ENCODE measurements around the gene CCND2. TPM values are rescaled to one million over a fixed set of nuclear protein-coding genes. Genes with fewer than 3 reads are reported as not detected.

CCND2 gene
- total RNA-seq, 1 experiment from 2014 or later, result 194 TPM

DNA sequence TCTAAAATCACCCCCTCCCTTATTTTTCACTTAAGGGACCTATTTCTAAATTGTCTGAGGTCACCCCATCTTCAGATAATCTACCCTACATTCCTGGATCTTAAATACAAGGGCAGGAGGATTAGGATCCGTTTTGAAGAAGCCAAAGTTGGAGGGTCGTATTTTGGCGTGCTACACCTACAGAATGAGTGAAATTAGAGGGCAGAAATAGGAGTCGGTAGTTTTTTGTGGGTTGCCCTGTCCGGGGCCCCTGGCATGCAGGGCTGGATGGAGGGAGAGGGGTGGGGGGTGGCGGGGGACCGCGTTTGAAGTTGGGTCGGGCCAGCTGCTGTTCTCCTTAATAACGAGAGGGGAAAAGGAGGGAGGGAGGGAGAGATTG is 300 bp upstream of the CCND2 start:
- peak overlapping the region; percentile 91 for H3K4me3 Mint-ChIP-seq
- H3K27ac Mint-ChIP-seq, result peak overlapping the region; percentile 94
- H3K9me3 Mint-ChIP-seq, result no peaks in the 10 kb centered on the region
- peaks cover 15% of the 10 kb centered on the region for H3K27me3 Mint-ChIP-seq (ENCODE audit: low read depth)
- DNase-seq (ENCODE audit: low spot score) (no peak), ATAC-seq (no peak)
- TF ChIP-seq ZNF396 (CRISPR knock-in tag; IDR thresholded peaks at IDR 0.05; ENCODE audit: borderline replicate concordance) (no peak), E2F1 (CRISPR knock-in tag; IDR thresholded peaks at IDR 0.05) (0 out of 2 replicates have a peak, but pooled peaks have one; percentile 13)
- POLR2A ChIA-PET, result interaction anchor here (0.6 to 4.3 kb wide), 16 partner anchors 12 to 1228 kb away, joined by 3 to 45 read pairs (median 4); no protein-coding TSS in a partner anchor
- peaks cover 38% of the 10 kb centered on the region for H3K4me1 Mint-ChIP-seq
- CTCF ChIA-PET, result interaction anchor here (0.7 to 3.7 kb wide), 10 partner anchors 9 to 309 kb away, joined by 3 to 22 read pairs (median 6); no protein-coding TSS in a partner anchor
- H3K36me3 Mint-ChIP-seq, result peaks cover 31% of the 10 kb centered on the region

GRCh38 chr12:4274396-4275015 is 944 bp downstream of the CCND2 start:
- Mint-ChIP-seq H3K4me1 (peaks cover 44% of the 10 kb centered on the region), H3K27me3 (ENCODE audit: low read depth) (peaks cover 8% of the 10 kb centered on the region; the same call in 1 of the 2 replicates), H3K27ac (peak overlapping the region; percentile 96), H3K36me3 (peaks cover 44% of the 10 kb centered on the region), H3K4me3 (peak overlapping the region; percentile 91), H3K9me3 (no peaks in the 10 kb centered on the region)
- 0 out of 2 replicates have a peak, but pooled peaks have one; percentile 6 for TF ChIP-seq USF2 (CRISPR knock-in tag; IDR thresholded peaks at IDR 0.05)
- TF ChIP-seq GTF2I (CRISPR knock-in tag; conservative IDR thresholded peaks at IDR 0.05), result no peak
- TF ChIP-seq FOXK1 (CRISPR knock-in tag; IDR thresholded peaks at IDR 0.05), result no peak
- TF ChIP-seq KAT7 (CRISPR knock-in tag; IDR thresholded peaks at IDR 0.05; ENCODE audit: borderline replicate concordance), result peak; percentile 31; the same call in 1 of the 2 replicates
- TF ChIP-seq, protein P1, sequence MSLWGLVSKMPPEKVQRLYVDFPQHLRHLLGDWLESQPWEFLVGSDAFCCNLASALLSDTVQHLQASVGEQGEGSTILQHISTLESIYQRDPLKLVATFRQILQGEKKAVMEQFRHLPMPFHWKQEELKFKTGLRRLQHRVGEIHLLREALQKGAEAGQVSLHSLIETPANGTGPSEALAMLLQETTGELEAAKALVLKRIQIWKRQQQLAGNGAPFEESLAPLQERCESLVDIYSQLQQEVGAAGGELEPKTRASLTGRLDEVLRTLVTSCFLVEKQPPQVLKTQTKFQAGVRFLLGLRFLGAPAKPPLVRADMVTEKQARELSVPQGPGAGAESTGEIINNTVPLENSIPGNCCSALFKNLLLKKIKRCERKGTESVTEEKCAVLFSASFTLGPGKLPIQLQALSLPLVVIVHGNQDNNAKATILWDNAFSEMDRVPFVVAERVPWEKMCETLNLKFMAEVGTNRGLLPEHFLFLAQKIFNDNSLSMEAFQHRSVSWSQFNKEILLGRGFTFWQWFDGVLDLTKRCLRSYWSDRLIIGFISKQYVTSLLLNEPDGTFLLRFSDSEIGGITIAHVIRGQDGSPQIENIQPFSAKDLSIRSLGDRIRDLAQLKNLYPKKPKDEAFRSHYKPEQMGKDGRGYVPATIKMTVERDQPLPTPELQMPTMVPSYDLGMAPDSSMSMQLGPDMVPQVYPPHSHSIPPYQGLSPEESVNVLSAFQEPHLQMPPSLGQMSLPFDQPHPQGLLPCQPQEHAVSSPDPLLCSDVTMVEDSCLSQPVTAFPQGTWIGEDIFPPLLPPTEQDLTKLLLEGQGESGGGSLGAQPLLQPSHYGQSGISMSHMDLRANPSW (CRISPR knock-in tag; conservative IDR thresholded peaks at IDR 0.05; ENCODE audit: low read depth), result no peak
- TF ChIP-seq, protein P2, sequence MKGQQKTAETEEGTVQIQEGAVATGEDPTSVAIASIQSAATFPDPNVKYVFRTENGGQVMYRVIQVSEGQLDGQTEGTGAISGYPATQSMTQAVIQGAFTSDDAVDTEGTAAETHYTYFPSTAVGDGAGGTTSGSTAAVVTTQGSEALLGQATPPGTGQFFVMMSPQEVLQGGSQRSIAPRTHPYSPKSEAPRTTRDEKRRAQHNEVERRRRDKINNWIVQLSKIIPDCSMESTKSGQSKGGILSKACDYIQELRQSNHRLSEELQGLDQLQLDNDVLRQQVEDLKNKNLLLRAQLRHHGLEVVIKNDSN (CRISPR knock-in tag; IDR thresholded peaks at IDR 0.05), result 0 out of 2 replicates have a peak, but pooled peaks have one; percentile 6
- TF ChIP-seq NFE2L1 (CRISPR knock-in tag; IDR thresholded peaks at IDR 0.05), result no peak
- peak; percentile 40 for DNase-seq (ENCODE audit: low spot score)
- CTCF ChIA-PET, result interaction anchor here (0.6 to 1.5 kb wide), 7 partner anchors 19 to 310 kb away, joined by 3 to 8 read pairs (median 3); no protein-coding TSS in a partner anchor
- ATAC-seq, result no peak
- POLR2A ChIA-PET, result interaction anchor here (0.8 to 4.3 kb wide), 5 partner anchors 69 to 250 kb away, joined by 3 to 45 read pairs (median 4); no protein-coding TSS in a partner anchor

DNA sequence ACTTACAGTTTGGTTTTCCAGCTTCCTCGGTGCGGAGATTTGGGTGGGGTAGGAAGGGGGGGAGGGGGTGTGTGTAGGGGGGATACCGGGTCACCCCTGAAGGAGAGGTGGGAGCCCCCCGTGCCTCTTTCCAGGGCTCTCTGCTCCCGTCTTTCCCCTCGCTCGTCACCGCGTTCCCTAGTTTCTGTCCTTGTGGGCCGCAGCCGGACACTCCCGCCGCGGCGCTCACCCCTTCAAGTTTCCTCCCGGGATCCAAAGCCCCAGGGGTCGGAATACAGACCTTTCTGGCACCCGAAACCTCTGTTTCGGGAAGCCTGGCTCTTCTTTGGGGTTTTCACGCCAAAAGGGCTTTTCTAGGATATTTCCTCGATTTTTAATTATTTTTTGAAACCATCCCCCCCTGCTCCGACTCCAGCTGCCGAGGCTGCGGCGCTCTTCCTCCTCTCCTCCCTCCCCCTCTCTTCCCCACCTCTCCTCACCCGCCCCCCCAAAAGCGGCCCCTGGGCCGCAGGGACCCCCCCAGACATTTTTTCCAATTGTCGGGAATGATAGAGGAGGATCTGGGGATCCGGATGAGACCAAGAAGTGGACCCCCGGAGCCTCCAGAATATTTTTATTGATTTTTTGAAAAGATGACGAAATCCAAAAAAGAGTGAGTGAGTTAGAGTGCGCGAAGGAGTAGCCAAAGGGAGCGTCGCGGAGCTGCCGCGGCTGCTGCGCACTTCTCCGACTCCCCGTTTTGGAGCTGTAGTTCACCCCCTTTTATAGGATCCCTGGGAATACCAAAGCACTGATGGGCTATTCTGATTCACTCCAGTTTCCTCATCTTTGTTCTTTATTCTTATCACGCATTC is 1.7 kb downstream of the CCND2 start:
- Mint-ChIP-seq H3K27ac (peak overlapping the region; percentile 96), H3K27me3 (ENCODE audit: low read depth) (peaks cover 8% of the 10 kb centered on the region; the same call in 1 of the 2 replicates), H3K4me1 (peaks cover 52% of the 10 kb centered on the region), H3K36me3 (peaks cover 51% of the 10 kb centered on the region), H3K4me3 (peak overlapping the region; percentile 91), H3K9me3 (no peaks in the 10 kb centered on the region)
- CTCF ChIA-PET, result interaction anchor here (0.6 to 3.1 kb wide), 16 partner anchors 19 to 392 kb away, joined by 3 to 31 read pairs (median 4); no protein-coding TSS in a partner anchor
- no peak for ATAC-seq
- no peak for DNase-seq (ENCODE audit: low spot score)
- POLR2A ChIA-PET, result interaction anchor here (0.7 to 2.1 kb wide), 10 partner anchors 19 to 250 kb away, joined by 3 to 12 read pairs (median 4); no protein-coding TSS in a partner anchor
- no peak for TF ChIP-seq USF2 (CRISPR knock-in tag; IDR thresholded peaks at IDR 0.05)
- no peak for TF ChIP-seq NR1H2 (CRISPR knock-in tag; IDR thresholded peaks at IDR 0.05)
- TF ChIP-seq TP53 (CRISPR knock-in tag; IDR thresholded peaks at IDR 0.05), result no peak
- no peak for TF ChIP-seq ATF2 (CRISPR knock-in tag; IDR thresholded peaks at IDR 0.05; ENCODE audit: borderline replicate concordance, low read depth)
- TF ChIP-seq EMX1 (CRISPR knock-in tag; IDR thresholded peaks at IDR 0.05), result no peak
- TF ChIP-seq FOXP4 (CRISPR knock-in tag; IDR thresholded peaks at IDR 0.05), result no peak
